Measurements from ENCODE around the gene ZNF561. TPM values are rescaled to one million over a fixed set of nuclear protein-coding genes. Genes with fewer than 3 reads are reported as not detected.

Gene ZNF561
- polyA plus RNA-seq, 3 donors, result 11.0 to 14.3 (median 12.5) TPM

DNA sequence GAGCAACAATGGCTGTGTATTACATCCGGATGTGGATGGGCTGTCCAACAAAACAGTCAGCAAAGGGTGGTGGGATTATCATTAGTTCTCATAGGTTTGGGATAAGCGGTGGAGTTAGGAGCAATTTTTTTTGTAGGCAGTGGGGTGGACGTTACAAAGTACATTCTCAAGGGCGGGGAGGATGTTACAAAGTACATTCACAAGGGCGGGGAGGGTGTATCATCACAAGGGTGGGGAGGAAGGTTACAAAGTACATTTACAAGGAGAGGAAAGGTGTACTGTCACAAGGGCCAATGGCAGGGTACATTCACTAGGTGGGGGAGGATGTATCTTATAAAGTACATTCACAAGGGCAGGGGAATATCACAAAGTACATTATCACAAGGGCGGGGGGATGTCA is 20.8 kb upstream of the ZNF561 start:
- no peak overlapping the region for H3K4me3 Mint-ChIP-seq
- Histone ChIP-seq H3K79me2 (ENCODE audit: insufficient read depth, low read length) (no peaks in the 10 kb centered on the region), H3K9ac (ENCODE audit: insufficient read depth, low read length, poor library complexity, severe bottlenecking) (no peak overlapping the region), H3K27me3 (ENCODE audit: control insufficient read depth in 2 of 2, insufficient read depth in 2 of 2, low read length in 2 of 2) (no peaks in the 10 kb centered on the region), H3K4me1 (ENCODE audit: control insufficient read depth in 1 of 2, insufficient read depth in 2 of 2, low read length in 2 of 2) (no peaks in the 10 kb centered on the region), H3K9me3 (replicated peaks in 1 of 2; ENCODE audit: control insufficient read depth in 1 of 2, insufficient read depth in 1 of 2, low read length in 2 of 2) (peaks cover 10 to 13% of the 10 kb centered on the region in 2 donors), H2AFZ (ENCODE audit: insufficient read depth, low read depth, low read length, poor library complexity, severe bottlenecking) (no peak overlapping the region), H3K4me2 (replicated peaks; ENCODE audit: extremely low read depth, low read length, poor library complexity, severe bottlenecking) (no peak overlapping the region), H3K36me3 (replicated peaks in 1 of 2; ENCODE audit: control insufficient read depth in 1 of 2, insufficient read depth in 2 of 2, low read length in 2 of 2) (peaks cover 0 to 28% of the 10 kb centered on the region in 2 donors), H3K4me3 (replicated peaks in 1 of 3; ENCODE audit: low read depth in 2 of 3, low read length in 3 of 3) (no peak overlapping the region), H3K27ac (ENCODE audit: low read depth in 1 of 2, low read length in 2 of 2) (no peak overlapping the region), H4K20me1 (ENCODE audit: insufficient read depth, low read length) (no peaks in the 10 kb centered on the region)
- H3K36me3 Mint-ChIP-seq, result peaks cover 20 to 34% of the 10 kb centered on the region in 2 donors
- intact Hi-C loops (cut with micrococcal nuclease), result no loop called here
- DNase-seq, result no peak
- H3K27ac Mint-ChIP-seq, result peak overlapping the region in 1 of 7 donors; percentile 46
- no peak for TF ChIP-seq CTCF (IDR thresholded peaks at IDR 0.05)
- H3K4me1 Mint-ChIP-seq, result no peaks in the 10 kb centered on the region
- H3K27me3 Mint-ChIP-seq (ENCODE audit: low read depth in 3 of 3), result no peaks in the 10 kb centered on the region
- 100% methylated on average over 5 of the region's 6 CpGs for WGBS (ENCODE audit: insufficient coverage)
- peaks cover 4 to 16% (median 12%) of the 10 kb centered on the region in 7 donors for H3K9me3 Mint-ChIP-seq

DNA sequence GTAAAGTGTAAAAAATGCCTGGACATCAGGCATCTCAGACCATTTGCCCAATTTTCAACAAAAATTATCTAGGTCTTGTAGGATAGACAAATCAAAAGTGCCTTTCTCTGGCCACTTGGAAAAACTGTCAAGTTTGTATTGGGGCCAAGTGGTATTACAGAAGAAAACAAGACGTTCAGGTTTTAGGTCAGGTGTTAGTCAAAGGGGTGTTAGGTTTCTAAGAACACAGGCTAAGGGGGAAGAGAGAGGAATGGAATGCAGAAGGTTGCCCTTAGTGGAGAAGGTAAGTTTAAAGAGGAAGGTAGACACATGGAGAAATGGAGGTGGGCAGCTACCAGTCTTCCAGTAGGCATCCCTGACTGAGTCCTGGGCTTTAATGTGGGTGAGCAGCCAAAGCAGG is 19.9 kb upstream of the ZNF561 start:
- no peaks in the 10 kb centered on the region for H3K4me1 ChIP-seq (ENCODE audit: control insufficient read depth in 1 of 2, insufficient read depth in 2 of 2, low read length in 2 of 2)
- no peaks in the 10 kb centered on the region for H4K20me1 ChIP-seq (ENCODE audit: insufficient read depth, low read length)
- Mint-ChIP-seq H3K4me3 (no peak overlapping the region), H3K36me3 (peaks cover 17 to 27% of the 10 kb centered on the region in 2 donors), H3K4me1 (no peaks in the 10 kb centered on the region), H3K9me3 (peaks cover 4 to 16% (median 12%) of the 10 kb centered on the region in 7 donors), H3K27me3 (ENCODE audit: low read depth in 3 of 3) (no peaks in the 10 kb centered on the region), H3K27ac (peak overlapping the region in 1 of 7 donors; percentile 11)
- H3K79me2 ChIP-seq (ENCODE audit: insufficient read depth, low read length), result no peaks in the 10 kb centered on the region
- H3K9ac ChIP-seq (ENCODE audit: insufficient read depth, low read length, poor library complexity, severe bottlenecking), result no peak overlapping the region
- H3K9me3 ChIP-seq (replicated peaks in 1 of 2; ENCODE audit: control insufficient read depth in 1 of 2, insufficient read depth in 1 of 2, low read length in 2 of 2), result peaks cover 10 to 15% of the 10 kb centered on the region in 2 donors
- no peak for DNase-seq
- H3K4me3 ChIP-seq (replicated peaks in 1 of 3; ENCODE audit: low read depth in 2 of 3, low read length in 3 of 3), result no peak overlapping the region
- H2AFZ ChIP-seq (ENCODE audit: insufficient read depth, low read depth, low read length, poor library complexity, severe bottlenecking), result no peak overlapping the region
- no peak for TF ChIP-seq CTCF (IDR thresholded peaks at IDR 0.05)
- no peak overlapping the region for H3K4me2 ChIP-seq (replicated peaks; ENCODE audit: extremely low read depth, low read length, poor library complexity, severe bottlenecking)
- H3K36me3 ChIP-seq (replicated peaks in 1 of 2; ENCODE audit: control insufficient read depth in 1 of 2, insufficient read depth in 2 of 2, low read length in 2 of 2), result peaks cover 0 to 34% of the 10 kb centered on the region in 2 donors
- intact Hi-C loops (cut with micrococcal nuclease), result no loop called here
- WGBS (ENCODE audit: insufficient coverage), result 100% methylated on average over 1 of the region's 1 CpG
- H3K27me3 ChIP-seq (ENCODE audit: control insufficient read depth in 2 of 2, insufficient read depth in 2 of 2, low read length in 2 of 2), result no peaks in the 10 kb centered on the region
- H3K27ac ChIP-seq (ENCODE audit: low read depth in 1 of 2, low read length in 2 of 2), result no peak overlapping the region

Data from CD14-positive monocyte (primary cell).